OCI-LY1 (cell line): ENCODE results near the gene ARMC3.

Experiments
- H2AFZ ChIP-seq: fragments of 200-600 bp; sonication (generic), shearing (Covaris generic); 2 replicates; pipeline ENCODE4 v1.6.0; 2014; ENCODE audit warnings: antibody characterized with exemption, mild to moderate bottlenecking, low read length
- H3F3A ChIP-seq: fragments of 200-600 bp; sonication (generic), shearing (Covaris generic); 2 replicates; pipeline ENCODE4 v1.6.0; 2014; ENCODE audit warnings: mild to moderate bottlenecking, antibody characterized with exemption, low read length, moderate library complexity; ENCODE audit not compliant: insufficient read depth
- H3K27ac ChIP-seq: fragments of 200-600 bp; sonication (generic); 2 replicates; pipeline ENCODE4 v1.5.1; 2014; ENCODE audit warnings: low read length, mixed run types, mild to moderate bottlenecking, low read depth; ENCODE audit not compliant: poor library complexity, severe bottlenecking
- H3K27me3 ChIP-seq: fragments of 200-600 bp; sonication (generic); 2 replicates; pipeline ENCODE4 v1.6.0; 2014; ENCODE audit warnings: antibody characterized with exemption, mild to moderate bottlenecking, low read length, moderate library complexity; ENCODE audit not compliant: insufficient read depth
- H3K36me3 ChIP-seq: fragments of 200-600 bp; sonication (generic); 2 replicates; pipeline ENCODE4 v1.6.1; 2014; ENCODE audit warnings: mild to moderate bottlenecking, antibody characterized with exemption, low read length, moderate library complexity, mixed read lengths; ENCODE audit not compliant: insufficient read depth
- H3K4me1 ChIP-seq: fragments of 200-600 bp; sonication (generic); 2 replicates; pipeline ENCODE4 v1.5.1; 2014; ENCODE audit warnings: mild to moderate bottlenecking, low read length, moderate library complexity; ENCODE audit not compliant: insufficient read depth, severe bottlenecking
- H3K4me2 ChIP-seq: fragments of 200-600 bp; sonication (generic), shearing (Covaris generic); 2 replicates; pipeline ENCODE4 v1.6.1; 2014; ENCODE audit warnings: low read length
- H3K4me3 ChIP-seq: fragments of 200-600 bp; sonication (generic); 2 replicates; pipeline ENCODE4 v1.5.1; 2014; ENCODE audit warnings: low read length, low read depth, mild to moderate bottlenecking, mixed read lengths; ENCODE audit not compliant: poor library complexity, severe bottlenecking
- H3K79me2 ChIP-seq: fragments of 200-600 bp; shearing (Covaris generic); 2 replicates; pipeline ENCODE4 v1.6.1; 2016; ENCODE audit warnings: mixed run types, low read length, mixed read lengths; ENCODE audit not compliant: insufficient read depth
- H3K9ac ChIP-seq: fragments of 200-600 bp; sonication (generic), shearing (Covaris generic); 2 replicates; pipeline ENCODE4 v1.6.1; 2014; ENCODE audit warnings: mild to moderate bottlenecking, low read length, mixed read lengths
- H3K9me2 ChIP-seq: fragments of 200-600 bp; sonication (generic), shearing (Covaris generic); 2 replicates; pipeline ENCODE4 v1.6.1; 2014; ENCODE audit warnings: low read depth, mild to moderate bottlenecking, low read length, mixed read lengths
- H3K9me3 ChIP-seq: fragments of 200-600 bp; shearing (Covaris generic); 2 replicates; pipeline ENCODE4 v1.6.1; 2014; ENCODE audit warnings: low read length, mixed read lengths
- H4K20me1 ChIP-seq: fragments of 200-600 bp; sonication (generic), shearing (Covaris generic); 2 replicates; pipeline ENCODE4 v1.6.0; 2016; ENCODE audit warnings: mild to moderate bottlenecking, low read length; ENCODE audit not compliant: insufficient read depth
- EZH2 ChIP-seq: fragments of 200-600 bp; sonication (generic), shearing (Covaris generic); IDR thresholded peaks from 2 replicates; pipeline ENCODE4 v1.8.0; 2017; ENCODE audit warnings: borderline replicate concordance, mixed run types, mild to moderate bottlenecking, antibody characterized with exemption, low read length, moderate library complexity, mixed read lengths
- TF ChIP-seq, protein P1 (sequence below): fragments of 200-600 bp; sonication (generic), shearing (Covaris generic); IDR thresholded peaks from 2 replicates; pipeline ENCODE4 v1.5.1; 2017; ENCODE audit warnings: mild to moderate bottlenecking, antibody characterized with exemption, low read length, moderate library complexity, mixed read lengths

Gene ARMC3

DNA sequence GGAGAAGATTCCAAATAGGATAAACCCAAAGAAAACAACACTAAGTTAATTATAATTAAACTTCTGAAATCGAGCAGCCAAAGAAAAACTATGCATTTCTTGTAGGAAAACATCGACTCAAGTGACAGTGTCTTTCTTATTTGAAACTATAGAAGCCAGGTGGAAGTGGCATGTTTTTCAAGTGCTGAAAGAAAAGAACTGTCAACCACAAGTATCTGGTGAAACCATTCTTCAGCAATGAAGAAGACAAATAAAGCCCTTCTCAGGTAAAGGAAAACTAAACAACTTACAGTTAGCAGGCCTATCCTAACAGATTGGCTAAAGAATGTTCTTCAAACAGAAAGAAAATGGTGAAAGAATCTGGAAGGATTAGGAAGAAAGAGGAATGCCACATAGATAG is 96.1 kb downstream of the ARMC3 start:
- no peak for TF ChIP-seq EZH2
- TF ChIP-seq, protein P1, sequence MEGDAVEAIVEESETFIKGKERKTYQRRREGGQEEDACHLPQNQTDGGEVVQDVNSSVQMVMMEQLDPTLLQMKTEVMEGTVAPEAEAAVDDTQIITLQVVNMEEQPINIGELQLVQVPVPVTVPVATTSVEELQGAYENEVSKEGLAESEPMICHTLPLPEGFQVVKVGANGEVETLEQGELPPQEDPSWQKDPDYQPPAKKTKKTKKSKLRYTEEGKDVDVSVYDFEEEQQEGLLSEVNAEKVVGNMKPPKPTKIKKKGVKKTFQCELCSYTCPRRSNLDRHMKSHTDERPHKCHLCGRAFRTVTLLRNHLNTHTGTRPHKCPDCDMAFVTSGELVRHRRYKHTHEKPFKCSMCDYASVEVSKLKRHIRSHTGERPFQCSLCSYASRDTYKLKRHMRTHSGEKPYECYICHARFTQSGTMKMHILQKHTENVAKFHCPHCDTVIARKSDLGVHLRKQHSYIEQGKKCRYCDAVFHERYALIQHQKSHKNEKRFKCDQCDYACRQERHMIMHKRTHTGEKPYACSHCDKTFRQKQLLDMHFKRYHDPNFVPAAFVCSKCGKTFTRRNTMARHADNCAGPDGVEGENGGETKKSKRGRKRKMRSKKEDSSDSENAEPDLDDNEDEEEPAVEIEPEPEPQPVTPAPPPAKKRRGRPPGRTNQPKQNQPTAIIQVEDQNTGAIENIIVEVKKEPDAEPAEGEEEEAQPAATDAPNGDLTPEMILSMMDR, result no peak
- Histone ChIP-seq H3K79me2 (no peaks in the 10 kb centered on the region), H3K9ac (no peak overlapping the region)

DNA sequence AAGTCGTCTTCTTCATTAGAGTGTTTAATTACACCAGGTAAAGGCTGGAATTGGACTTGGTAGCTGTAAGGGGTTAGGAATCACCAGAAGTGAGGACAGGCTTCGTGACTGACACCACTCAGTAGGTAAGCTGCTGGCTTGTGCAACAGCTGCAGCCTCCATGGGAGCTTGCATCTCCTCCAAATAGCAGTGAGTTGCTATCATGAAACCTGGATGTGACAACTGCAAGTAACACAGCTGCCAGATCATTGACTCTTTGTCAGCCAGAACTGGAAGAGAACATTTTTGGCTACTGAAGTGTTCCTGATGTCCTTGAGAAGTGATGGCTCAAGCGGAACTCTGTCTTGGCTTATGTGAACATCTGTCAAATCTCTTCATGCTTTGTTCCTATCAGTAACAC is 103.5 kb downstream of the ARMC3 start:
- Histone ChIP-seq H3K36me3 (no peaks in the 10 kb centered on the region), H3K9ac (no peak overlapping the region), H3K27ac (no peak overlapping the region), H3K9me3 (no peaks in the 10 kb centered on the region), H4K20me1 (no peaks in the 10 kb centered on the region), H3F3A (no peaks in the 10 kb centered on the region), H3K4me3 (no peak overlapping the region), H2AFZ (no peak overlapping the region), H3K4me2 (no peak overlapping the region), H3K9me2 (no peaks in the 10 kb centered on the region), H3K27me3 (no peaks in the 10 kb centered on the region), H3K4me1 (no peaks in the 10 kb centered on the region), H3K79me2 (no peaks in the 10 kb centered on the region)
- no peak for TF ChIP-seq EZH2
- TF ChIP-seq, protein P1, result no peak

More for the DNA sequence above, 96.1 kb downstream of the ARMC3 start:
- Histone ChIP-seq H3K9me2 (no peaks in the 10 kb centered on the region), H2AFZ (no peak overlapping the region), H3K36me3 (no peaks in the 10 kb centered on the region), H3K4me3 (no peak overlapping the region), H4K20me1 (no peaks in the 10 kb centered on the region), H3K27me3 (no peaks in the 10 kb centered on the region), H3F3A (no peaks in the 10 kb centered on the region), H3K9me3 (no peaks in the 10 kb centered on the region), H3K27ac (no peak overlapping the region), H3K4me1 (no peaks in the 10 kb centered on the region), H3K4me2 (no peak overlapping the region)

DNA sequence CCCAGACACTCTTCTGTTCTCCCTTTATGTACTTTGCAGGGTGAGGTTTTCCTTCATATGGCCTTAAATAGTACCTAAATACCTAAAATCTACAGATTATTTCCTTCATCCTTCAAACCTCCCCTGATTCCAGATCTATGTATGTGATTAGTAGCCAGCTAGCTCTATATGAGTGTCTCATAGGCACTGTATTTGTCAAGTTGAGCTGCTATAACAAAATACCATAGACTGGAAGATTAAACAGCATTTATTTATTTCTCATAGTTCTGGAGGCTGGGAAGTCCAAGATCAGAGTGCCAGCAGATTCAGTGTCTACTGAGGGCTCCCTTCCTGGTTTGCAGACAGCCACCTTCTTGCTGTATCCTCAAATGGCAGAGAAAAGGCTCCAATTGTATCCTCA is 106.9 kb downstream of the ARMC3 start:
- no peaks in the 10 kb centered on the region for H4K20me1 ChIP-seq
- no peaks in the 10 kb centered on the region for H3K9me2 ChIP-seq
- H2AFZ ChIP-seq, result no peak overlapping the region
- no peak overlapping the region for H3K4me2 ChIP-seq
- no peaks in the 10 kb centered on the region for H3K27me3 ChIP-seq
- no peak overlapping the region for H3K4me3 ChIP-seq
- H3F3A ChIP-seq, result no peaks in the 10 kb centered on the region
- H3K9me3 ChIP-seq, result no peaks in the 10 kb centered on the region
- H3K4me1 ChIP-seq, result no peaks in the 10 kb centered on the region
- TF ChIP-seq EZH2, result no peak
- TF ChIP-seq, protein P1, result no peak
- H3K79me2 ChIP-seq, result no peaks in the 10 kb centered on the region
- H3K36me3 ChIP-seq, result no peaks in the 10 kb centered on the region
- H3K9ac ChIP-seq, result no peak overlapping the region
- H3K27ac ChIP-seq, result no peak overlapping the region
